COLO668 (cell line): ENCODE results near the gene OR6C65.
"Not testable (repeated sequence)": the region's sequence is repeated elsewhere in the genome, so short reads cannot be mapped to it uniquely, and the experiment has no call there.

Experiments
- DNase-seq: peaks from one replicate; lab custom pipeline; 2025; ENCODE audit not compliant: unreplicated experiment; lab: John Stamatoyannopoulos, UW

OR6C65 gene

GRCh38 chr12:55400229-55400628 is at the start of gene OR6C65:
Gene OR6C65 (plus strand): TSS chr12:55400529. CDS start chr12:55400529, 0 bp downstream.
- no peak for DNase-seq

- DNase-seq, result not testable (repeated sequence)
Measured at GRCh38 chr12:55355338-55355737, 45.0 kb upstream of the OR6C65 start.

GRCh38 chr12:55362675-55363074 is 37.7 kb upstream of the OR6C65 start, which contains the start of gene OR6C75:
Gene OR6C75 (plus strand): TSS chr12:55362975. CDS start chr12:55365111, 2,136 bp downstream.
- DNase-seq, result no peak

- no peak for DNase-seq
Measured at GRCh38 chr12:55365086-55365485, 35.2 kb upstream of the OR6C65 start.

- DNase-seq, result no peak
Measured at GRCh38 chr12:55372521-55372920, 27.8 kb upstream of the OR6C65 start.

- DNase-seq, result no peak
Measured at GRCh38 chr12:55385891-55386290, 14.4 kb upstream of the OR6C65 start.

- no peak for DNase-seq
Measured at GRCh38 chr12:55392032-55392795, 8.1 kb upstream of the OR6C65 start.

GRCh38 chr12:55396326-55396725 is 4.0 kb upstream of the OR6C65 start:
- DNase-seq, result no peak

- no peak for DNase-seq
Measured at GRCh38 chr12:55407866-55408265, 7.5 kb downstream of the OR6C65 start.

- DNase-seq, result not testable (repeated sequence)
Measured at GRCh38 chr12:55409133-55409532, 8.8 kb downstream of the OR6C65 start.

GRCh38 chr12:55412138-55412537 is 11.8 kb downstream of the OR6C65 start:
- DNase-seq, result not testable (repeated sequence)

GRCh38 chr12:55413498-55414388 is 13.4 kb downstream of the OR6C65 start:
- not testable (repeated sequence) for DNase-seq

GRCh38 chr12:55414396-55414823 is 14.1 kb downstream of the OR6C65 start:
- DNase-seq, result not testable (repeated sequence)

- not testable (repeated sequence) for DNase-seq
Measured at GRCh38 chr12:55414889-55415288, 14.6 kb downstream of the OR6C65 start.

- DNase-seq, result no peak
Measured at GRCh38 chr12:55416961-55417360, 16.6 kb downstream of the OR6C65 start.

GRCh38 chr12:55420307-55420962 is 20.1 kb downstream of the OR6C65 start:
- DNase-seq, result no peak

- no peak for DNase-seq
Measured at GRCh38 chr12:55425954-55426353, 25.6 kb downstream of the OR6C65 start, which contains the start of gene OR6C76. Gene OR6C76 (plus strand): TSS chr12:55426254. CDS start chr12:55426254, 0 bp downstream.

GRCh38 chr12:55428331-55429243 is 28.3 kb downstream of the OR6C65 start:
- DNase-seq, result no peak

GRCh38 chr12:55441233-55441632 is 40.9 kb downstream of the OR6C65 start:
- not testable (repeated sequence) for DNase-seq

GRCh38 chr12:55443776-55444175 is 43.4 kb downstream of the OR6C65 start, which contains the start of gene OR6C2:
Gene OR6C2 (plus strand): TSS chr12:55444076. CDS start chr12:55452214, 8,138 bp downstream.
- no peak for DNase-seq
